A549 treated with AZD2906 at 1 μM for 4 hours (cell line): ENCODE results near the gene WNT6. TPM values are rescaled to one million over a fixed set of nuclear protein-coding genes. Genes with fewer than 3 reads are reported as not detected.

Source experiments
- total RNA-seq: library from RNA; stranded (reverse); fragments of 200-300 nt; extraction: Qiagen RNA extraction; gene quantifications from 5 replicates; pipeline ENCODE4 v1.2.3, GENCODE V29; 2022

Gene WNT6
- 0.17 to 0.27 TPM (median 0.25 TPM) in 5 replicates for total RNA-seq

GRCh38 chr2:218859556-218859987 lies at the start of gene WNT6:
Gene WNT6, plus strand, starts transcription at chr2:218859805. Its CDS starts 233 bp downstream, at chr2:218860038.

GRCh38 chr2:218831378-218831990 lies 28.1 kb upstream of the WNT6 start, which contains the start of gene PRKAG3:
Gene PRKAG3, minus strand, starts transcription at chr2:218831803.

GRCh38 chr2:218880102-218880858 lies 20.7 kb downstream of the WNT6 start, which contains the start of gene WNT10A:
Gene WNT10A, plus strand, starts transcription at chr2:218880852. Its CDS starts 144 bp downstream, at chr2:218880996.

Other genes with a start within 250 kb of the WNT6 start
- 14.8 to 19.4 TPM (median 16.4 TPM) in 5 replicates for gene ZNF142, start 200.2 kb upstream of the WNT6 start, total RNA-seq
- 42.2 to 52.1 TPM (median 47.6 TPM) in 5 replicates for gene BCS1L, start 200.1 kb upstream of the WNT6 start, total RNA-seq
- gene RNF25, start 187.8 kb upstream of the WNT6 start, total RNA-seq: 41.8 to 51.5 TPM (median 48.1 TPM) in 5 replicates
- gene STK36, start 187.7 kb upstream of the WNT6 start, total RNA-seq: 8.1 to 11.4 TPM (median 10.3 TPM) in 5 replicates
- gene TTLL4, start 149.0 kb upstream of the WNT6 start, total RNA-seq: 22.3 to 26.4 TPM (median 24.4 TPM) in 5 replicates
- gene CYP27A1, start 77.7 kb upstream of the WNT6 start, total RNA-seq: 0.09 to 0.18 TPM (median 0.11 TPM) in 5 replicates
- gene PRKAG3, start 28.0 kb upstream of the WNT6 start, total RNA-seq: not detected in 5 replicates
- 0.06 to 0.11 TPM (median 0.09 TPM) in 4 of 5 replicates, not detected in the other for gene WNT10A, start 21.0 kb downstream of the WNT6 start, total RNA-seq
- gene CDK5R2, start 99.9 kb downstream of the WNT6 start, total RNA-seq: 4.6 to 8.8 TPM (median 7.0 TPM) in 5 replicates
- gene FEV, start 125.4 kb downstream of the WNT6 start, total RNA-seq: not detected in 5 replicates
- 0.10 to 0.25 TPM in 2 of 5 replicates, not detected in the others for gene CRYBA2, start 133.6 kb downstream of the WNT6 start, total RNA-seq
- gene CFAP65, start 181.7 kb downstream of the WNT6 start, total RNA-seq: 0.11 to 0.32 TPM (median 0.17 TPM) in 5 replicates
- 0.28 to 0.88 TPM (median 0.74 TPM) in 5 replicates for gene IHH, start 201.1 kb downstream of the WNT6 start, total RNA-seq